HepG2 (cell line): ENCODE measurements around the gene SUCLG2. TPM values are rescaled to one million over a fixed set of nuclear protein-coding genes. Genes with fewer than 3 reads are reported as not detected.
A peak's percentile ranks its signal among the peaks of the same experiment; 100 is the strongest.

Experiments used
- ARID5B ChIP-seq: IDR thresholded peaks from 2 replicates; pipeline ENCODE4 v1.4.0; 2020; ENCODE audit warnings: mild to moderate bottlenecking, missing genetic modification reagents
- ATF4 ChIP-seq, 2 experiments: fragments of 450-650 bp in 1 of 2; sonication (generic) in 1 of 2; formaldehyde crosslinking; IDR thresholded peaks; 2 replicates each; pipeline versions ENCODE4 v1.5.0 to v1.8.0; 2020 to 2022; ENCODE audit warnings: mild to moderate bottlenecking in 1 of 2, missing genetic modification reagents in 1 of 2
- CCAR2 ChIP-seq: fragments of 200-400 bp; formaldehyde crosslinking; optimal IDR thresholded peaks from 2 replicates; pipeline ENCODE3; 2018; ENCODE audit warnings: low read depth, mild to moderate bottlenecking, low read length, moderate library complexity
- CENPX ChIP-seq: sonication (generic); formaldehyde crosslinking; IDR thresholded peaks from 2 replicates; pipeline ENCODE4 v1.9.0; 2021; ENCODE audit warnings: mild to moderate bottlenecking, missing genetic modification reagents, moderate library complexity
- FUBP1 ChIP-seq: sonication (generic); formaldehyde crosslinking; IDR thresholded peaks from 2 replicates; pipeline ENCODE4 v1.5.1; 2020; ENCODE audit warnings: missing genetic modification reagents, mild to moderate bottlenecking, borderline replicate concordance
- HDAC1 ChIP-seq: sonication (generic); formaldehyde crosslinking; IDR thresholded peaks from 2 replicates; pipeline ENCODE4 v1.5.1; 2020; ENCODE audit warnings: mild to moderate bottlenecking, missing genetic modification reagents
- HMG20A ChIP-seq: IDR thresholded peaks from 2 replicates; pipeline ENCODE4 v1.6.1; 2016; ENCODE audit warnings: borderline replicate concordance
- HOMEZ ChIP-seq: IDR thresholded peaks from 2 replicates; pipeline ENCODE4 v1.6.1; 2016; ENCODE audit warnings: low read depth
- MAFF ChIP-seq: IDR thresholded peaks from 2 replicates; pipeline ENCODE4 v1.6.1; 2011; ENCODE audit warnings: low read depth, low read length, improper control_type of control experiment
- MEIS1 ChIP-seq: sonication (generic); formaldehyde crosslinking; IDR thresholded peaks from 2 replicates; pipeline ENCODE4 v1.9.0; 2021; ENCODE audit warnings: mild to moderate bottlenecking, missing genetic modification reagents, moderate library complexity, borderline replicate concordance
- MEIS2 ChIP-seq: sonication (generic); formaldehyde crosslinking; IDR thresholded peaks from 2 replicates; pipeline ENCODE4 v1.9.0; 2021; ENCODE audit warnings: mild to moderate bottlenecking, missing genetic modification reagents
- MTA1 ChIP-seq: sonication (generic); formaldehyde crosslinking; IDR thresholded peaks from 2 replicates; pipeline ENCODE4 v1.4.0; 2020; ENCODE audit warnings: missing genetic modification reagents, mild to moderate bottlenecking, borderline replicate concordance
- SSRP1 ChIP-seq: IDR thresholded peaks from 2 replicates; pipeline ENCODE4 v1.6.1; 2016; ENCODE audit warnings: control low read depth
- TMF1 ChIP-seq: sonication (generic); formaldehyde crosslinking; IDR thresholded peaks from 2 replicates; pipeline ENCODE4 v1.8.1; 2022; ENCODE audit warnings: low read depth, missing genetic modification reagents
- ZFP90 ChIP-seq: sonication (generic); formaldehyde crosslinking; IDR thresholded peaks from 2 replicates; pipeline ENCODE4 v1.8.0; 2022; ENCODE audit warnings: missing genetic modification reagents, mild to moderate bottlenecking, inconsistent platforms, borderline replicate concordance
- ZMAT5 ChIP-seq: sonication (generic); formaldehyde crosslinking; IDR thresholded peaks from 2 replicates; pipeline ENCODE4 v1.5.0; 2020; ENCODE audit warnings: mild to moderate bottlenecking, low read depth, missing genetic modification reagents, borderline replicate concordance
- ZNF256 ChIP-seq: sonication (generic); formaldehyde crosslinking; conservative IDR thresholded peaks from 2 replicates; pipeline ENCODE4 v1.4.0; 2020; ENCODE audit warnings: missing genetic modification reagents
- ZNF431 ChIP-seq: sonication (generic); formaldehyde crosslinking; IDR thresholded peaks from 2 replicates; pipeline ENCODE4 v1.9.0; 2022; ENCODE audit warnings: missing genetic modification reagents, low read depth, mild to moderate bottlenecking, borderline replicate concordance
- ZNF776 ChIP-seq: sonication (generic); formaldehyde crosslinking; IDR thresholded peaks from 2 replicates; pipeline ENCODE4 v1.4.0; 2020; ENCODE audit warnings: mild to moderate bottlenecking, missing genetic modification reagents
- ZNF83 ChIP-seq: sonication (generic); formaldehyde crosslinking; IDR thresholded peaks from 2 replicates; pipeline ENCODE4 v1.4.0; 2020; ENCODE audit warnings: missing genetic modification reagents, mild to moderate bottlenecking, borderline replicate concordance
- ZNF841 ChIP-seq: sonication (generic); formaldehyde crosslinking; IDR thresholded peaks from 2 replicates; pipeline ENCODE4 v1.8.1; 2023; ENCODE audit warnings: missing genetic modification reagents, borderline replicate concordance
- polyA plus RNA-seq, 8 experiments: library from polyadenylated mRNA; depleted of rRNA in 3 of 8; stranded (reverse) in 7 of 8; unstranded in 1 of 8; fragments of >200 nt; fragmentation: Illumina TruSeq in 4 of 8; extraction: Trizol in 4 of 8; gene quantifications; 2 replicates each; pipeline versions ENCODE4 v1.2.1 to v1.2.3, GENCODE V29; 2011 to 2016; ENCODE audit warnings: low read depth in 4 of 8, missing spikeins in 1 of 8, mixed read lengths in 1 of 8; ENCODE audit not compliant: insufficient read depth in 1 of 8
- total RNA-seq, 5 experiments: library from RNA; depleted of rRNA; stranded (reverse); fragments of >200 nt; fragmentation: Illumina TruSeq; extraction: Trizol; gene quantifications; 2 replicates each; pipeline ENCODE4 v1.2.3, GENCODE V29; 2016; ENCODE audit warnings: low read depth in 1 of 5

The SUCLG2 gene
- total and polyA plus RNA-seq, 2 of the 13 experiments (the other 11 are each of a cell fraction or from before 2014, with no cell fraction given): 21.4 to 64.9 TPM

GRCh38 chr3:67654099-67654843 is at the start of gene SUCLG2 (continued):
- TF ChIP-seq ZMAT5 (CRISPR knock-in tag): no peak
- TF ChIP-seq MEIS1 (CRISPR knock-in tag): no peak; the same call in 1 of the 2 replicates
- TF ChIP-seq ZNF431: no peak
- peak; percentile 59; the same call in 1 of the 2 replicates for TF ChIP-seq HDAC1 (CRISPR knock-in tag)
- 0 out of 2 replicates have a peak, but pooled peaks have one; percentile 61 for TF ChIP-seq ZNF776
- no peak for TF ChIP-seq HMG20A (CRISPR knock-in tag)
- no peak for TF ChIP-seq ZNF256 (CRISPR knock-in tag)
- no peak for TF ChIP-seq ZNF83 (CRISPR knock-in tag)
- TF ChIP-seq TMF1 (CRISPR knock-in tag): peak; percentile 46; the same call in 1 of the 2 replicates
- TF ChIP-seq ZFP90 (CRISPR knock-in tag): no peak; the same call in 1 of the 2 replicates
- TF ChIP-seq ATF4 (CRISPR knock-in tag; IDR thresholded peaks at IDR 0.05): no peak
- no peak for TF ChIP-seq CENPX
- no peak for TF ChIP-seq HOMEZ (CRISPR knock-in tag)
- no peak for TF ChIP-seq FUBP1
- no peak for TF ChIP-seq CCAR2
- no peak for TF ChIP-seq SSRP1 (CRISPR knock-in tag)
- TF ChIP-seq MTA1 (CRISPR knock-in tag): peak; percentile 91
- peak; percentile 66; the same call in 1 of the 2 replicates for TF ChIP-seq MEIS2
- no peak for TF ChIP-seq ZNF841 (CRISPR knock-in tag)
- TF ChIP-seq MAFF: no peak
- TF ChIP-seq ARID5B (CRISPR knock-in tag): peak; percentile 62
